Measurements from ENCODE around the gene RHBDL3.

The RHBDL3 gene

GRCh38 chr17:32331243-32332040, 65.8 kb downstream of the RHBDL3 start:
- no peak for DNase-seq (ENCODE audit: low read depth)
- H3K4me3 ChIP-seq (ENCODE audit: low read length), result no peak overlapping the region
- TF ChIP-seq CTCF (IDR thresholded peaks at IDR 0.05; ENCODE audit: insufficient read depth, low read depth, low read length, missing control alignments), result no peak

GRCh38 chr17:32333187-32333586, 67.6 kb downstream of the RHBDL3 start:
- H3K4me3 ChIP-seq (ENCODE audit: low read length), result no peak overlapping the region
- no peak for TF ChIP-seq CTCF (IDR thresholded peaks at IDR 0.05; ENCODE audit: insufficient read depth, low read depth, low read length, missing control alignments)
- DNase-seq (ENCODE audit: low read depth), result no peak

GRCh38 chr17:32335046-32335445, 69.4 kb downstream of the RHBDL3 start:
- no peak for TF ChIP-seq CTCF (IDR thresholded peaks at IDR 0.05; ENCODE audit: insufficient read depth, low read depth, low read length, missing control alignments)
- H3K4me3 ChIP-seq (ENCODE audit: low read length), result no peak overlapping the region
- no peak for DNase-seq (ENCODE audit: low read depth)

GRCh38 chr17:32335687-32336086, 70.1 kb downstream of the RHBDL3 start:
- no peak overlapping the region for H3K4me3 ChIP-seq (ENCODE audit: low read length)
- TF ChIP-seq CTCF (IDR thresholded peaks at IDR 0.05; ENCODE audit: insufficient read depth, low read depth, low read length, missing control alignments), result no peak
- peak; percentile 50 for DNase-seq (ENCODE audit: low read depth)

GRCh38 chr17:32341141-32341856, 75.7 kb downstream of the RHBDL3 start:
- DNase-seq (ENCODE audit: low read depth), result peak; percentile 47
- peak overlapping the region; percentile 81 for H3K4me3 ChIP-seq (ENCODE audit: low read length)
- TF ChIP-seq CTCF (IDR thresholded peaks at IDR 0.05; ENCODE audit: insufficient read depth, low read depth, low read length, missing control alignments), result peak; percentile 47

GRCh38 chr17:32341857-32342602, 76.4 kb downstream of the RHBDL3 start, which contains the start of gene C17orf75:
Gene C17orf75 (minus strand): TSS chr17:32342173. CDS start chr17:32342139, 34 bp downstream.
- DNase-seq (ENCODE audit: low read depth), result peak; percentile 85
- TF ChIP-seq CTCF (IDR thresholded peaks at IDR 0.05; ENCODE audit: insufficient read depth, low read depth, low read length, missing control alignments), result no peak
- peak within 1 kb of the TSS; percentile 81 for H3K4me3 ChIP-seq (ENCODE audit: low read length)

Measured in epithelial cell of esophagus (primary cell).